ENCODE results near the gene G3BP1.

DNA sequence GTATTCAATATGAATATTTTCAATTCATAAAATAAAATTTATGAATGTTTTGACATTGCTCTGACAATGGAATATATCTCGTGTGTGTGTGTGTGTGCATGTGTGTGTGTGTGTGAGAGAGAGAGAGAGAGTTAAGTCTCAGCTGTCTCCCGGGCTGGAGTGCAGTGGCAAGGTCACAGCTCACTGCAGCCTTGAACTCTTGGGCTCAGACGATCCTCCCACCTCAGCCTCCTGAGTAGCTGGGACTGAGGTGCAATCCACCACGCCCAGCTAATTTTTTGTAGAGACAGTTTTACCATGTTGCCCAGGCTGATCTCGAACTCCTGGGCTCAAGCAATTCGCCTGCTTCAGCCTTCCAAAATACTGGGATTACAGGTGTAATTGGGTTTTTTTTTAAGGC, 16.1 kb downstream of the G3BP1 start:
- TF ChIP-seq CTCF (conservative IDR thresholded peaks at IDR 0.05 in 1 of 2, IDR thresholded peaks at IDR 0.05 in 1 of 2; ENCODE audit: low read depth in 1 of 2, low read length in 2 of 2) = no peak
- no peak for TF ChIP-seq EZH2 (IDR thresholded peaks at IDR 0.05; ENCODE audit: low read length, missing control alignments)
